Lung (tissue), 12 donors: ENCODE results near the gene NRG2. TPM values are rescaled to one million over a fixed set of nuclear protein-coding genes. Genes with fewer than 3 reads are reported as not detected.

ENCODE experiments used
- ATAC-seq: fragments of 200-7000 bp; cut with Tn5 transposase; one replicate; pipeline ENCODE4 v1.9.1; 2020; ENCODE audit warnings: moderate number of reproducible peaks; ENCODE audit not compliant: insufficient read depth, low FRiP score
- DNase-seq, 3 donors: peaks; one replicate each; pipeline ENCODE4 v3.0.0-alpha.2; 2013 to 2017
- H3K27ac ChIP-seq, 2 donors: one replicate each; pipeline ENCODE4 v1.5.1; 2013; ENCODE audit warnings: mild to moderate bottlenecking in 2 of 2, moderate library complexity in 2 of 2, control low read depth in 1 of 2, inconsistent platforms in 1 of 2, low read depth in 1 of 2, low read length in 1 of 2
- H3K27me3 ChIP-seq, 3 donors: one replicate each; pipeline ENCODE4 v1.5.1; 2013; ENCODE audit warnings: low read length in 2 of 3; ENCODE audit not compliant: control insufficient read depth in 3 of 3, insufficient read depth in 3 of 3
- H3K36me3 ChIP-seq, 4 donors: one replicate each; pipeline ENCODE4 v1.5.1; 2013; ENCODE audit warnings: low read length in 4 of 4, mild to moderate bottlenecking in 1 of 4, moderate library complexity in 1 of 4; ENCODE audit not compliant: control insufficient read depth in 4 of 4, insufficient read depth in 4 of 4
- H3K4me1 ChIP-seq, 5 donors: one replicate each; pipeline ENCODE4 v1.5.1; 2013; ENCODE audit warnings: low read length in 5 of 5, mild to moderate bottlenecking in 2 of 5, moderate library complexity in 1 of 5; ENCODE audit not compliant: control insufficient read depth in 5 of 5, insufficient read depth in 5 of 5
- H3K4me3 ChIP-seq: one replicate; pipeline ENCODE4 v1.5.1; 2013; ENCODE audit warnings: mild to moderate bottlenecking, control low read depth, moderate library complexity
- H3K9ac ChIP-seq, 2 donors: one replicate each; pipeline ENCODE4 v1.5.1; 2013; ENCODE audit warnings: low read length in 2 of 2, control low read depth in 1 of 2; ENCODE audit not compliant: insufficient read depth in 1 of 2
- H3K9me3 ChIP-seq, 4 donors: one replicate each; pipeline ENCODE4 v1.5.1; 2013; ENCODE audit warnings: low read length in 3 of 4, mild to moderate bottlenecking in 1 of 4, moderate library complexity in 1 of 4; ENCODE audit not compliant: control insufficient read depth in 4 of 4, insufficient read depth in 3 of 4
- CTCF ChIP-seq: IDR thresholded peaks from 2 replicates; pipeline ENCODE4 v1.5.1; 2012; ENCODE audit warnings: mild to moderate bottlenecking; ENCODE audit errors: control extremely low read depth, extremely low read depth
- WGBS, 2 donors: extraction: QIAGEN DNeasy Blood & Tissue Kit; methylation state at CpG; one replicate each; pipeline ENCODE4 v1.1.7; 2013; 5-methylcytosine and 5-hydroxymethylcytosine counted together
- polyA plus RNA-seq, 2 donors: library from polyadenylated mRNA; stranded (reverse); fragments of 200-250 nt; gene quantifications; one replicate each; pipeline ENCODE4 v1.2.1, GENCODE V29; 2013
- total RNA-seq, 2 donors: library from RNA; depleted of rRNA in 1 of 2; stranded (reverse); fragments of >200 nt in 1 of 2; gene quantifications; one replicate each; pipeline ENCODE4 v1.2.1, GENCODE V29; 2014 to 2021
- donor health status: control.
- donor health status: control.
- donor health status: Bipolar disorder and iron deficiency.
- donor health status: healthy.
- donor health status: DM: yes; HTN: yes; CAD: no.

NRG2 gene
- total and polyA plus RNA-seq, 4 donors = 0.41 to 3.0 (median 1.0) TPM

DNA sequence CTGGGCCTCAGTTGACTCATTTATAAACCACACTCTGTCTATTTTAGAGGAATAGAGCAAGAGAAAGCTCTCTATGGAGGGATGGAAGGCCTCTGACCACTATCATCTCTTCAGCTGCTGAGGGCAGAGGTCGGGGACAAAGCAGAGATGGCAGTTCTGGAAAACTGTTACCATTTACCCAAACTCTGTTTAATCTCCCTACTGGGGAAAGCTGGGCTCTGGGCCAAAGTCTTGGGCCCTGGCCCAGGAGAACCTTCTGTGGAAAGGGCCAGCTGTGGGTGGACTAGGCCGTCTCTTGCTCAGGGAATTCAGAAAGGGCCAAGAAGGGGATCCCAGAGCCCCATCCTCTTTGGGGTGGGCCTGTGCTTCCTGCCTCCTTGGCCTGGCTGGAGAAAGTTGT is 147.5 kb downstream of the NRG2 start:
- H3K9me3 ChIP-seq = peaks cover 0 to 2% (median 0%) of the 10 kb centered on the region in 4 donors
- ATAC-seq (no peak), DNase-seq (peak; percentile 67 to 84 (median 74))
- TF ChIP-seq CTCF = no peak
- H3K36me3 ChIP-seq = peaks cover 0 to 2% (median 0%) of the 10 kb centered on the region in 4 donors
- 68 to 82% methylated on average over 2 of the region's 2 CpGs for WGBS, 2 donors
- H3K9ac ChIP-seq = no peak overlapping the region
- peaks cover 0 to under 1% (median 0%) of the 10 kb centered on the region in 3 donors for H3K27me3 ChIP-seq
- H3K4me3 ChIP-seq = no peak overlapping the region
- H3K27ac ChIP-seq = no peak overlapping the region
- peaks cover 0 to 30% (median 3%) of the 10 kb centered on the region in 5 donors for H3K4me1 ChIP-seq

DNA sequence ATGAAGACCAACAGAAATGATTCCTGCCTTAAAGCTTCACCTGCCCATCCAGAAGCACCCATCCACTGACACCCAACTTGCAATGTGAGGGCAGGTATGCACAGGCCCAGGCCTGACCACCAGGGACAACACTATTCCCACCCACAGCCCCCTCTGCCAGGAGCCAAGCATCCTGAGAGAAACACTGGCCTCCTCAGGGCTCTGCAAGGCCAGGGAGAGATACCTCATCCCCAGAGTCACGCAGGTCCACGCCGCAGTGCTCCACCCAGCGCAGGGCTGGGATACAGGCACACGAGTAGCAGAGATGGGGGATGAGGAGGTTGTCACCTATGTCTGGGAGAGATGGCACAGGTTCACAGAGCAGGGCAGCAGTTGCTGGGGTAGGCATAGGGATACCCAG is 148.1 kb downstream of the NRG2 start:
- DNase-seq = no peak
- no peaks in the 10 kb centered on the region for H3K27me3 ChIP-seq
- 95 to 97% methylated on average over 5 of the region's 5 CpGs for WGBS, 2 donors
- peaks cover 0 to 2% (median 0%) of the 10 kb centered on the region in 4 donors for H3K36me3 ChIP-seq
- peaks cover 0 to 2% (median 0%) of the 10 kb centered on the region in 4 donors for H3K9me3 ChIP-seq
- H3K4me3 ChIP-seq = no peak overlapping the region
- no peak overlapping the region for H3K27ac ChIP-seq
- no peak for TF ChIP-seq CTCF
- ATAC-seq = no peak
- no peak overlapping the region for H3K9ac ChIP-seq
- peaks cover 0 to 30% (median 3%) of the 10 kb centered on the region in 5 donors for H3K4me1 ChIP-seq

GRCh38 chr5:139893873-139894272 is 149.2 kb downstream of the NRG2 start:
- peaks cover 0 to 30% (median 3%) of the 10 kb centered on the region in 5 donors for H3K4me1 ChIP-seq
- no peak overlapping the region for H3K27ac ChIP-seq
- no peak for ATAC-seq
- no peak for DNase-seq
- no peaks in the 10 kb centered on the region for H3K27me3 ChIP-seq
- no peak for TF ChIP-seq CTCF
- 79 to 85% methylated on average over 9 of the region's 9 CpGs for WGBS, 2 donors
- H3K36me3 ChIP-seq = peaks cover 0 to 2% (median 0%) of the 10 kb centered on the region in 4 donors
- H3K9me3 ChIP-seq = peaks cover 0 to 2% (median 0%) of the 10 kb centered on the region in 4 donors
- no peak overlapping the region for H3K4me3 ChIP-seq
- H3K9ac ChIP-seq = no peak overlapping the region

DNA sequence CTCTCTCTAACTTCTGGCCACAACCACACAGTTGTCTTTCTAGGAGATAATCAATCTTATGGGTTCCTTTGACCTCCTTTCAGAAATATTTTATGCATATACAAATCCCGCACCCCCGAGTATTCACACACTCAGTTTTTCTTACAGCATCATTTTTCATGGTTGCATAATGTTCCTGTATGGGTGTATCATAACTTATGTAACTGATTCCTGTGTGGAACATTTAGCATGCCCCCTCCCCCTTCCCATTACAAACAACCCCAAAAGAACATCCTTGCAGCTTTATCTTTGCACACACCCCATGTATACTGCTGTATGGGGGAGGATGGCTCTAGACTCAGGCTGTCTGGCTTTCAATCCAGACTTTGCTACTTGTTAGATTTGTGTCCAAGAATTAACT is 153.7 kb downstream of the NRG2 start:
- WGBS, 2 donors = 94 to 96% methylated on average over 2 of the region's 2 CpGs
- peaks cover 0 to 8% (median 0%) of the 10 kb centered on the region in 5 donors for H3K4me1 ChIP-seq
- no peak overlapping the region for H3K27ac ChIP-seq
- H3K4me3 ChIP-seq = no peak overlapping the region
- peaks cover 0 to 4% (median 0%) of the 10 kb centered on the region in 4 donors for H3K9me3 ChIP-seq
- peaks cover 0 to 12% (median 0%) of the 10 kb centered on the region in 4 donors for H3K36me3 ChIP-seq
- H3K27me3 ChIP-seq = no peaks in the 10 kb centered on the region
- DNase-seq = no peak
- no peak for TF ChIP-seq CTCF
- no peak for ATAC-seq
- no peak overlapping the region for H3K9ac ChIP-seq
